Fibroblast of villous mesenchyme (primary cell): ENCODE data around the gene TRAF7. TPM values are rescaled to one million over a fixed set of nuclear protein-coding genes. Genes with fewer than 3 reads are reported as not detected.
A peak's percentile ranks its signal among the peaks of the same experiment; 100 is the strongest.
"Not testable (repeated sequence)": the region's sequence is repeated elsewhere in the genome, so short reads cannot be mapped to it uniquely, and the experiment has no call there.

Experiments used
- DNase-seq: peaks from one replicate; pipeline ENCODE4 v3.0.0-alpha.2; 2010; ENCODE audit warnings: low read depth
- H3K4me3 ChIP-seq: 2 replicates; pipeline ENCODE4 v1.5.1; 2011; ENCODE audit warnings: low read depth, mild to moderate bottlenecking, low read length
- CTCF ChIP-seq: IDR thresholded peaks from 2 replicates; pipeline ENCODE4 v1.5.1; 2012; ENCODE audit warnings: low read depth, mild to moderate bottlenecking, low read length; ENCODE audit not compliant: insufficient read depth
- total RNA-seq: library from RNA; depleted of rRNA; stranded (reverse); fragments of >200 nt; gene quantifications from 2 replicates; pipeline ENCODE4 v1.2.3, GENCODE V29; 2012

Gene TRAF7
- total RNA-seq, 1 donor, result 62.6 TPM

GRCh38 chr16:2115591-2115973 is 40.0 kb upstream of the TRAF7 start:
- no peak for DNase-seq
- no peak for TF ChIP-seq CTCF
- no peak overlapping the region for H3K4me3 ChIP-seq

GRCh38 chr16:2116428-2116827 is 39.2 kb upstream of the TRAF7 start:
- DNase-seq, H3K4me3 ChIP-seq: not testable (repeated sequence)

GRCh38 chr16:2117341-2117740 is 38.2 kb upstream of the TRAF7 start:
- DNase-seq, H3K4me3 ChIP-seq: not testable (repeated sequence)

GRCh38 chr16:2117960-2118722 is 37.4 kb upstream of the TRAF7 start:
- not testable (repeated sequence) for DNase-seq, H3K4me3 ChIP-seq

GRCh38 chr16:2121325-2121724 is 34.3 kb upstream of the TRAF7 start:
- TF ChIP-seq CTCF, result peak; percentile 57
- peak; percentile 62 for DNase-seq
- not testable (repeated sequence) for H3K4me3 ChIP-seq

GRCh38 chr16:2121853-2122252 is 33.7 kb upstream of the TRAF7 start:
- H3K4me3 ChIP-seq, result no peak overlapping the region
- no peak for DNase-seq
- TF ChIP-seq CTCF, result no peak

- no peak for DNase-seq
- H3K4me3 ChIP-seq, result no peak overlapping the region
- TF ChIP-seq CTCF, result no peak
These were observed 33.2 kb upstream of the TRAF7 start for GRCh38 chr16:2122429-2122828.

GRCh38 chr16:2122934-2123683 is 32.5 kb upstream of the TRAF7 start:
- H3K4me3 ChIP-seq, DNase-seq: not testable (repeated sequence)

- not testable (repeated sequence) for DNase-seq, H3K4me3 ChIP-seq
These were observed 31.7 kb upstream of the TRAF7 start for GRCh38 chr16:2123706-2124376.

GRCh38 chr16:2124377-2124693 is 31.2 kb upstream of the TRAF7 start:
- not testable (repeated sequence) for DNase-seq

GRCh38 chr16:2124694-2125444 is 30.7 kb upstream of the TRAF7 start:
- H3K4me3 ChIP-seq, result peak overlapping the region; percentile 37

More at GRCh38 chr16:2124377-2124693, 31.2 kb upstream of the TRAF7 start:
- peak overlapping the region; percentile 37 for H3K4me3 ChIP-seq

GRCh38 chr16:2125609-2126008 is 30.0 kb upstream of the TRAF7 start:
- not testable (repeated sequence) for DNase-seq, H3K4me3 ChIP-seq

More at GRCh38 chr16:2124694-2125444, 30.7 kb upstream of the TRAF7 start:
- DNase-seq, result peak; percentile 83

- DNase-seq, result peak; percentile 29
- not testable (repeated sequence) for H3K4me3 ChIP-seq
These were observed 29.3 kb upstream of the TRAF7 start for GRCh38 chr16:2126161-2126743.
